PC-3 (cell line): Measurements from ENCODE around the gene SDK1. TPM values are rescaled to one million over a fixed set of nuclear protein-coding genes. Genes with fewer than 3 reads are reported as not detected.

ENCODE experiments used
- ATAC-seq: fragments of 200-7000 bp; cut with Tn5 transposase; 2 replicates; pipeline ENCODE4 v1.9.1; 2020; ENCODE audit warnings: mild to moderate bottlenecking, moderate library complexity
- BruUV-seq: library from RNA; stranded (reverse); fragments of 400-500 nt; replicated peaks from 2 replicates; lab custom pipeline; 2021; lab: Mats Ljungman, UMichigan
- CTCF ChIA-PET: fragments of 300-600 bp; sonication (Branson Sonifier 250); formaldehyde crosslinking; loops from one replicate; lab custom pipeline; 2022; ENCODE audit warnings: antibody characterized with exemption; lab: Charles Lee
- POLR2A ChIA-PET: fragments of 300-600 bp; sonication (Branson Sonifier 250); formaldehyde crosslinking; loops from one replicate; lab custom pipeline; 2022; ENCODE audit warnings: antibody characterized with exemption; ENCODE audit not compliant: unreplicated experiment; lab: Charles Lee
- DNase-seq: peaks from one replicate; pipeline ENCODE4 v3.0.0-alpha.2; 2015
- H2AFZ ChIP-seq: fragments of 300-600 bp; sonication (generic); 2 replicates; pipeline ENCODE4 v1.6.0; 2016; ENCODE audit warnings: antibody characterized with exemption, low read length
- H3F3A ChIP-seq: fragments of 300-600 bp; sonication (generic); one replicate; pipeline ENCODE4 v1.6.0; 2017; ENCODE audit warnings: antibody characterized with exemption, low read length, control low read depth, mild to moderate bottlenecking; ENCODE audit not compliant: unreplicated experiment
- H3K27ac ChIP-seq: fragments of 300-600 bp; sonication (generic); 2 replicates; pipeline ENCODE4 v1.5.1; 2016; ENCODE audit warnings: mild to moderate bottlenecking, low read length
- H3K27me3 ChIP-seq: fragments of 300-600 bp; sonication (generic); 2 replicates; pipeline ENCODE4 v1.6.1; 2016; ENCODE audit warnings: low read length, mixed read lengths
- H3K36me3 ChIP-seq: fragments of 300-600 bp; sonication (generic); 2 replicates; pipeline ENCODE4 v1.6.1; 2016; ENCODE audit warnings: low read depth, mixed run types, low read length, mixed read lengths
- H3K4me1 ChIP-seq: fragments of 300-600 bp; sonication (generic); 2 replicates; pipeline ENCODE4 v1.5.1; 2016; ENCODE audit warnings: low read length; ENCODE audit not compliant: insufficient read depth
- H3K4me2 ChIP-seq: fragments of 300-600 bp; sonication (generic); 2 replicates; pipeline ENCODE4 v1.6.0; 2016; ENCODE audit warnings: low read length
- H3K4me3 ChIP-seq: fragments of 300-600 bp; sonication (generic); 2 replicates; pipeline ENCODE4 v1.5.1; 2016; ENCODE audit warnings: mild to moderate bottlenecking, low read length, mixed read lengths
- H3K79me2 ChIP-seq: fragments of 300-600 bp; sonication (generic); 2 replicates; pipeline ENCODE4 v1.6.1; 2017; ENCODE audit warnings: low read length, mixed read lengths
- H3K9ac ChIP-seq: fragments of 300-600 bp; sonication (generic); 2 replicates; pipeline ENCODE4 v1.6.0; 2016; ENCODE audit warnings: mild to moderate bottlenecking, low read length
- H3K9me2 ChIP-seq: fragments of 300-600 bp; sonication (generic); replicated peaks from 2 replicates; pipeline ENCODE4 v1.6.1; 2016; ENCODE audit warnings: mixed run types, low read length, mixed read lengths
- H3K9me3 ChIP-seq: fragments of 300-600 bp; sonication (generic); 2 replicates; pipeline ENCODE4 v1.6.1; 2016; ENCODE audit warnings: low read length, mixed read lengths
- H4K20me1 ChIP-seq: fragments of 300-600 bp; sonication (generic); 2 replicates; pipeline ENCODE4 v1.6.1; 2016; ENCODE audit warnings: low read length, mixed read lengths
- CTCF ChIP-seq: fragments of 300-600 bp; sonication (generic); conservative IDR thresholded peaks from 2 replicates; pipeline ENCODE4 v1.5.1; 2017; ENCODE audit warnings: antibody characterized with exemption, low read depth, mild to moderate bottlenecking, low read length
- EZH2 ChIP-seq: fragments of 300-600 bp; sonication (generic); IDR thresholded peaks from one replicate; pipeline ENCODE4 v1.6.1; 2017; ENCODE audit warnings: antibody characterized with exemption, mild to moderate bottlenecking, low read length; ENCODE audit not compliant: unreplicated experiment
- EZH2phosphoT487 ChIP-seq: fragments of 300-600 bp; sonication (generic); IDR thresholded peaks from 2 replicates; pipeline ENCODE4 v1.6.1; 2018; ENCODE audit warnings: mild to moderate bottlenecking, antibody characterized with exemption, low read length, borderline replicate concordance
- intact Hi-C: fragments of 100-400 bp; cut with micrococcal nuclease; formaldehyde crosslinking; loops from 2 replicates; pipeline ENCODE4 v1.9.0; 2023
- total RNA-seq: library from RNA; depleted of rRNA; stranded (reverse); fragments of >200 nt; gene quantifications from 2 replicates; pipeline ENCODE4 v1.2.3, GENCODE V29; 2014

Gene SDK1
- total RNA-seq, 1 experiment from 2014 or later = 2.8 TPM

- no peaks in the 10 kb centered on the region for H3K9me2 ChIP-seq
- POLR2A ChIA-PET = no interaction called here
- H3K4me3 ChIP-seq = no peak overlapping the region
- peaks cover 12% of the 10 kb centered on the region for H3K4me1 ChIP-seq
- DNase-seq = no peak
- peaks cover 5% of the 10 kb centered on the region; the same call in 1 of the 2 replicates for H3K9me3 ChIP-seq
- TF ChIP-seq EZH2phosphoT487 (no peak), EZH2 (no peak), CTCF (no peak)
- no peak overlapping the region for H3K4me2 ChIP-seq
- H3K9ac ChIP-seq = no peak overlapping the region
- CTCF ChIA-PET = no interaction called here
- no peaks in the 10 kb centered on the region for H3K27me3 ChIP-seq
- no peak for ATAC-seq
- H2AFZ ChIP-seq = no peak overlapping the region
- intact Hi-C loops = no loop called here
- H3K79me2 ChIP-seq = no peaks in the 10 kb centered on the region
- no peaks in the 10 kb centered on the region for H3K36me3 ChIP-seq
- BruUV-seq = no TSS peak
- H3F3A ChIP-seq = no peaks in the 10 kb centered on the region
- no peak overlapping the region for H3K27ac ChIP-seq
- no peaks in the 10 kb centered on the region for H4K20me1 ChIP-seq
These were observed 947.2 kb downstream of the SDK1 start for GRCh38 chr7:4248295-4248694.

GRCh38 chr7:4249241-4249640 is 948.2 kb downstream of the SDK1 start:
- DNase-seq (no peak), ATAC-seq (no peak)
- no peak overlapping the region for H3K4me2 ChIP-seq
- H3K36me3 ChIP-seq = no peaks in the 10 kb centered on the region
- H3F3A ChIP-seq = no peaks in the 10 kb centered on the region
- no peak overlapping the region for H2AFZ ChIP-seq
- no peaks in the 10 kb centered on the region for H3K27me3 ChIP-seq
- ChIA-PET CTCF (no interaction called here), POLR2A (no interaction called here)
- no peak overlapping the region for H3K27ac ChIP-seq
- H3K9ac ChIP-seq = no peak overlapping the region
- no peaks in the 10 kb centered on the region for H3K9me2 ChIP-seq
- peaks cover 12% of the 10 kb centered on the region for H3K4me1 ChIP-seq
- peaks cover 5% of the 10 kb centered on the region; the same call in 1 of the 2 replicates for H3K9me3 ChIP-seq
- no peak for TF ChIP-seq CTCF
- no peak for TF ChIP-seq EZH2phosphoT487
- no peak for TF ChIP-seq EZH2
- H4K20me1 ChIP-seq = no peaks in the 10 kb centered on the region
- H3K4me3 ChIP-seq = no peak overlapping the region
- BruUV-seq = no TSS peak
- H3K79me2 ChIP-seq = no peaks in the 10 kb centered on the region
- intact Hi-C loops = no loop called here

GRCh38 chr7:4255336-4255735 is 954.3 kb downstream of the SDK1 start:
- H4K20me1 ChIP-seq = no peaks in the 10 kb centered on the region
- H2AFZ ChIP-seq = no peak overlapping the region
- H3K4me3 ChIP-seq = no peak overlapping the region
- H3K27me3 ChIP-seq = no peaks in the 10 kb centered on the region
- H3K27ac ChIP-seq = no peak overlapping the region
- H3K9me2 ChIP-seq = no peaks in the 10 kb centered on the region
- TF ChIP-seq EZH2 (no peak), CTCF (no peak), EZH2phosphoT487 (no peak)
- no peak overlapping the region for H3K4me2 ChIP-seq
- H3K36me3 ChIP-seq = no peaks in the 10 kb centered on the region
- no TSS peak for BruUV-seq
- H3K9ac ChIP-seq = no peak overlapping the region
- H3K4me1 ChIP-seq = no peaks in the 10 kb centered on the region
- ChIA-PET CTCF (no interaction called here), POLR2A (no interaction called here)
- DNase-seq (no peak), ATAC-seq (no peak)
- intact Hi-C loops = no loop called here
- H3K9me3 ChIP-seq = 0 out of 2 replicates have a peak, but pooled peaks cover 5% of the 10 kb centered on the region
- no peaks in the 10 kb centered on the region for H3K79me2 ChIP-seq
- no peaks in the 10 kb centered on the region for H3F3A ChIP-seq
